Activated CD4-positive, alpha-beta T cell treated with anti-CD3 and anti-CD28 coated beads, Interleukin-2, amount 10 ng/mL, durations not matched to agents 24 days and 14 days (primary cell): ENCODE results near the gene KCNIP1. TPM values are rescaled to one million over a fixed set of nuclear protein-coding genes. Genes with fewer than 3 reads are reported as not detected.

ENCODE experiments used
- DNase-seq: peaks from one replicate; pipeline ENCODE4 v3.0.0; 2022
- H3K27ac Mint-ChIP-seq: one replicate; pipeline ENCODE4 v1.8.0; 2022; ENCODE audit warnings: mild to moderate bottlenecking, mixed read lengths
- H3K27me3 Mint-ChIP-seq: one replicate; pipeline ENCODE4 v1.8.0; 2022; ENCODE audit warnings: mixed read lengths
- H3K36me3 Mint-ChIP-seq: one replicate; pipeline ENCODE4 v1.8.0; 2022; ENCODE audit warnings: low read depth, mild to moderate bottlenecking, mixed read lengths
- H3K4me1 Mint-ChIP-seq: one replicate; pipeline ENCODE4 v1.8.0; 2021; ENCODE audit warnings: mixed read lengths
- H3K4me3 Mint-ChIP-seq: one replicate; pipeline ENCODE4 v1.8.0; 2022; ENCODE audit warnings: mild to moderate bottlenecking, moderate library complexity, mixed read lengths
- H3K9me3 Mint-ChIP-seq: one replicate; pipeline ENCODE4 v1.8.0; 2021; ENCODE audit warnings: mixed read lengths
- intact Hi-C: fragments of 100-400 bp; cut with micrococcal nuclease; formaldehyde crosslinking; loops from one replicate; pipeline ENCODE4 v1.15.1; 2023
- total RNA-seq: library from RNA; stranded (reverse); gene quantifications from 2 replicates; pipeline ENCODE4 v1.2.3, GENCODE V29; 2022

Gene KCNIP1
- total RNA-seq, 1 donor from 2014 or later, result not detected

GRCh38 chr5:170704417-170705192 lies 200.8 kb downstream of the KCNIP1 start:
- H3K9me3 Mint-ChIP-seq, result no peaks in the 10 kb centered on the region
- intact Hi-C loops, result no loop called here
- no peaks in the 10 kb centered on the region for H3K4me1 Mint-ChIP-seq
- H3K27me3 Mint-ChIP-seq, result peaks cover 2% of the 10 kb centered on the region
- no peak overlapping the region for H3K4me3 Mint-ChIP-seq
- H3K27ac Mint-ChIP-seq, result no peak overlapping the region
- no peaks in the 10 kb centered on the region for H3K36me3 Mint-ChIP-seq
- no peak for DNase-seq

GRCh38 chr5:170709640-170710039 lies 205.8 kb downstream of the KCNIP1 start:
- intact Hi-C loops, result no loop called here
- Mint-ChIP-seq H3K4me3 (no peak overlapping the region), H3K36me3 (no peaks in the 10 kb centered on the region), H3K9me3 (no peaks in the 10 kb centered on the region), H3K27me3 (peaks cover 2% of the 10 kb centered on the region), H3K4me1 (no peaks in the 10 kb centered on the region), H3K27ac (no peak overlapping the region)
- DNase-seq, result no peak

GRCh38 chr5:170711300-170711699 lies 207.5 kb downstream of the KCNIP1 start:
- Mint-ChIP-seq H3K36me3 (no peaks in the 10 kb centered on the region), H3K4me3 (no peak overlapping the region), H3K27me3 (peaks cover 2% of the 10 kb centered on the region), H3K4me1 (no peaks in the 10 kb centered on the region), H3K9me3 (no peaks in the 10 kb centered on the region), H3K27ac (no peak overlapping the region)
- intact Hi-C loops, result no loop called here
- no peak for DNase-seq

GRCh38 chr5:170715141-170715540 lies 211.3 kb downstream of the KCNIP1 start:
- no peak overlapping the region for H3K4me3 Mint-ChIP-seq

GRCh38 chr5:170716396-170716795 lies 212.6 kb downstream of the KCNIP1 start:
- H3K27me3 Mint-ChIP-seq, result no peaks in the 10 kb centered on the region
- no peaks in the 10 kb centered on the region for H3K9me3 Mint-ChIP-seq
- intact Hi-C loops, result no loop called here
- H3K27ac Mint-ChIP-seq, result no peak overlapping the region
- H3K4me3 Mint-ChIP-seq, result no peak overlapping the region
- H3K4me1 Mint-ChIP-seq, result no peaks in the 10 kb centered on the region
- H3K36me3 Mint-ChIP-seq, result no peaks in the 10 kb centered on the region
- no peak for DNase-seq

More at GRCh38 chr5:170715141-170715540, 211.3 kb downstream of the KCNIP1 start:
- Mint-ChIP-seq H3K9me3 (no peaks in the 10 kb centered on the region), H3K4me1 (no peaks in the 10 kb centered on the region), H3K27me3 (peaks cover 2% of the 10 kb centered on the region), H3K36me3 (no peaks in the 10 kb centered on the region), H3K27ac (no peak overlapping the region)
- intact Hi-C loops, result no loop called here
- no peak for DNase-seq

GRCh38 chr5:170719551-170719950 lies 215.7 kb downstream of the KCNIP1 start:
- intact Hi-C loops, result no loop called here
- Mint-ChIP-seq H3K4me3 (no peak overlapping the region), H3K4me1 (no peaks in the 10 kb centered on the region), H3K9me3 (no peaks in the 10 kb centered on the region), H3K36me3 (no peaks in the 10 kb centered on the region), H3K27ac (no peak overlapping the region), H3K27me3 (peaks cover 3% of the 10 kb centered on the region)
- no peak for DNase-seq

- Mint-ChIP-seq H3K27me3 (peaks cover 4% of the 10 kb centered on the region), H3K4me1 (no peaks in the 10 kb centered on the region), H3K9me3 (no peaks in the 10 kb centered on the region), H3K36me3 (no peaks in the 10 kb centered on the region), H3K4me3 (no peak overlapping the region), H3K27ac (no peak overlapping the region)
- DNase-seq, result no peak
- intact Hi-C loops, result no loop called here
These were observed 216.4 kb downstream of the KCNIP1 start for GRCh38 chr5:170720179-170720578.

- Mint-ChIP-seq H3K9me3 (no peaks in the 10 kb centered on the region), H3K4me3 (no peak overlapping the region)
These were observed 217.2 kb downstream of the KCNIP1 start for GRCh38 chr5:170720984-170721383.

GRCh38 chr5:170721681-170722080 lies 217.9 kb downstream of the KCNIP1 start:
- H3K36me3 Mint-ChIP-seq, result no peaks in the 10 kb centered on the region
- no peak for DNase-seq
- H3K27me3 Mint-ChIP-seq, result peaks cover 7% of the 10 kb centered on the region
- no peak overlapping the region for H3K27ac Mint-ChIP-seq
- H3K9me3 Mint-ChIP-seq, result no peaks in the 10 kb centered on the region
- no peak overlapping the region for H3K4me3 Mint-ChIP-seq
- intact Hi-C loops, result no loop called here
- no peaks in the 10 kb centered on the region for H3K4me1 Mint-ChIP-seq

More at GRCh38 chr5:170720984-170721383, 217.2 kb downstream of the KCNIP1 start:
- no peak for DNase-seq
- intact Hi-C loops, result no loop called here
- Mint-ChIP-seq H3K27ac (no peak overlapping the region), H3K36me3 (no peaks in the 10 kb centered on the region), H3K27me3 (peaks cover 7% of the 10 kb centered on the region), H3K4me1 (no peaks in the 10 kb centered on the region)

- H3K27ac Mint-ChIP-seq, result no peak overlapping the region
- no peak overlapping the region for H3K4me3 Mint-ChIP-seq
- peaks cover 13% of the 10 kb centered on the region for H3K27me3 Mint-ChIP-seq
- no peak for DNase-seq
- no peaks in the 10 kb centered on the region for H3K9me3 Mint-ChIP-seq
- H3K36me3 Mint-ChIP-seq, result no peaks in the 10 kb centered on the region
- H3K4me1 Mint-ChIP-seq, result no peaks in the 10 kb centered on the region
- intact Hi-C loops, result no loop called here
These were observed 218.5 kb downstream of the KCNIP1 start for GRCh38 chr5:170722316-170722715.

GRCh38 chr5:170731052-170731451 lies 227.2 kb downstream of the KCNIP1 start:
- Mint-ChIP-seq H3K4me1 (no peaks in the 10 kb centered on the region), H3K4me3 (no peak overlapping the region), H3K27ac (no peak overlapping the region), H3K9me3 (no peaks in the 10 kb centered on the region), H3K36me3 (no peaks in the 10 kb centered on the region), H3K27me3 (peaks cover 14% of the 10 kb centered on the region)
- no peak for DNase-seq
- intact Hi-C loops, result no loop called here

GRCh38 chr5:170732685-170733084 lies 228.9 kb downstream of the KCNIP1 start:
- H3K27ac Mint-ChIP-seq, result no peak overlapping the region
- H3K4me1 Mint-ChIP-seq, result no peaks in the 10 kb centered on the region
- no peaks in the 10 kb centered on the region for H3K9me3 Mint-ChIP-seq
- DNase-seq, result no peak
- peaks cover 8% of the 10 kb centered on the region for H3K27me3 Mint-ChIP-seq
- intact Hi-C loops, result no loop called here
- H3K36me3 Mint-ChIP-seq, result no peaks in the 10 kb centered on the region
- no peak overlapping the region for H3K4me3 Mint-ChIP-seq

GRCh38 chr5:170736966-170737365 lies 233.1 kb downstream of the KCNIP1 start:
- Mint-ChIP-seq H3K27ac (no peak overlapping the region), H3K36me3 (no peaks in the 10 kb centered on the region), H3K4me1 (no peaks in the 10 kb centered on the region), H3K9me3 (no peaks in the 10 kb centered on the region), H3K4me3 (no peak overlapping the region), H3K27me3 (peaks cover 9% of the 10 kb centered on the region)
- no peak for DNase-seq
- intact Hi-C loops, result no loop called here

- intact Hi-C loops, result no loop called here
- Mint-ChIP-seq H3K36me3 (no peaks in the 10 kb centered on the region), H3K9me3 (no peaks in the 10 kb centered on the region), H3K27me3 (peaks cover 10% of the 10 kb centered on the region), H3K4me1 (no peaks in the 10 kb centered on the region), H3K4me3 (no peak overlapping the region), H3K27ac (no peak overlapping the region)
- DNase-seq, result no peak
These were observed 233.8 kb downstream of the KCNIP1 start for GRCh38 chr5:170737591-170737990.

- no peaks in the 10 kb centered on the region for H3K4me1 Mint-ChIP-seq
- no peaks in the 10 kb centered on the region for H3K36me3 Mint-ChIP-seq
- intact Hi-C loops, result no loop called here
- no peaks in the 10 kb centered on the region for H3K9me3 Mint-ChIP-seq
- H3K27me3 Mint-ChIP-seq, result peaks cover 11% of the 10 kb centered on the region
- no peak overlapping the region for H3K4me3 Mint-ChIP-seq
- no peak overlapping the region for H3K27ac Mint-ChIP-seq
- no peak for DNase-seq
These were observed 235.0 kb downstream of the KCNIP1 start for GRCh38 chr5:170738840-170739239.
